Fibroblast of mammary gland (primary cell): ENCODE data around the gene INPP4B.

Experiments
- DNase-seq: peaks from one replicate; pipeline ENCODE4 v3.0.0-alpha.2; 2010; ENCODE audit warnings: low read depth
- H3K4me3 ChIP-seq: 2 replicates; pipeline ENCODE4 v1.5.1; 2011; ENCODE audit warnings: low read depth, mild to moderate bottlenecking, low read length, moderate library complexity; ENCODE audit not compliant: control insufficient read depth
- CTCF ChIP-seq: conservative IDR thresholded peaks from 2 replicates; pipeline ENCODE4 v1.5.1; 2011; ENCODE audit warnings: low read depth, low read length, inconsistent platforms; ENCODE audit not compliant: control insufficient read depth, insufficient read depth

The INPP4B gene

GRCh38 chr4:142044271-142044670 is 801.8 kb downstream of the INPP4B start:
- TF ChIP-seq CTCF = no peak
- DNase-seq = peak; percentile 51
- H3K4me3 ChIP-seq = no peak overlapping the region

- TF ChIP-seq CTCF = no peak
Observed at GRCh38 chr4:142043509-142043908, 802.6 kb downstream of the INPP4B start.

GRCh38 chr4:142041788-142042187 is 804.3 kb downstream of the INPP4B start:
- no peak for TF ChIP-seq CTCF
- no peak for DNase-seq
- H3K4me3 ChIP-seq = no peak overlapping the region

More at GRCh38 chr4:142043509-142043908, 802.6 kb downstream of the INPP4B start:
- H3K4me3 ChIP-seq = no peak overlapping the region
- DNase-seq = peak; percentile 59

- H3K4me3 ChIP-seq = no peak overlapping the region
- peak; percentile 5 for DNase-seq
- no peak for TF ChIP-seq CTCF
Observed at GRCh38 chr4:142040043-142040442, 806.1 kb downstream of the INPP4B start.

- DNase-seq = peak; percentile 46
- no peak overlapping the region for H3K4me3 ChIP-seq
- no peak for TF ChIP-seq CTCF
Observed at GRCh38 chr4:142036795-142037583, 809.1 kb downstream of the INPP4B start.

- no peak for DNase-seq
- TF ChIP-seq CTCF = no peak
Observed at GRCh38 chr4:142035566-142035965, 810.5 kb downstream of the INPP4B start.

More at GRCh38 chr4:142035566-142035965, 810.5 kb downstream of the INPP4B start:
- H3K4me3 ChIP-seq = no peak overlapping the region
